Upper lobe of right lung (tissue), 1 donor: ENCODE data around the gene SGO2. TPM values are rescaled to one million over a fixed set of nuclear protein-coding genes. Genes with fewer than 3 reads are reported as not detected.

Experiments
- ATAC-seq: fragments of 200-7000 bp; cut with Tn5 transposase; one replicate; pipeline ENCODE4 v1.9.1; 2020; ENCODE audit warnings: mild to moderate bottlenecking, moderate library complexity
- DNase-seq: peaks from one replicate; pipeline ENCODE4 v3.0.0-alpha.2; 2020
- H3K27ac ChIP-seq: fragments of 200-600 bp; one replicate; pipeline ENCODE4 v1.8.0; 2022
- H3K27me3 ChIP-seq: fragments of 200-600 bp; one replicate; pipeline ENCODE4 v1.8.0; 2022; ENCODE audit warnings: mild to moderate bottlenecking
- H3K36me3 ChIP-seq: fragments of 200-600 bp; one replicate; pipeline ENCODE4 v1.8.0; 2022
- H3K4me1 ChIP-seq: fragments of 200-600 bp; one replicate; pipeline ENCODE4 v1.8.0; 2022
- H3K4me3 ChIP-seq: fragments of 200-600 bp; one replicate; pipeline ENCODE4 v1.8.0; 2022; ENCODE audit warnings: mild to moderate bottlenecking
- H3K9me3 ChIP-seq: fragments of 200-600 bp; one replicate; pipeline ENCODE4 v1.8.0; 2022
- intact Hi-C: fragments of 100-400 bp; cut with DNase I; formaldehyde crosslinking; loops from one replicate; pipeline ENCODE4 v1.11.0; 2022
- total RNA-seq: library from RNA; stranded (reverse); fragmentation: NEBNext Ultra II Directional; extraction: Animal tissue kit (Norgen Biotek cat#: 25700); gene quantifications from one replicate; pipeline ENCODE4 v1.2.1, GENCODE V29; 2021
- TF ChIP-seq, protein P1 (sequence below): fragments of 200-600 bp; IDR thresholded peaks from one replicate; pipeline ENCODE4 v1.8.0; 2022; ENCODE audit warnings: antibody characterized with exemption
- donor health status: DM: no; HTN: yes; CAD: no; lungs with severe emphysema.

SGO2 gene
- total RNA-seq, 1 donor from 2014 or later: 2.1 TPM

DNA sequence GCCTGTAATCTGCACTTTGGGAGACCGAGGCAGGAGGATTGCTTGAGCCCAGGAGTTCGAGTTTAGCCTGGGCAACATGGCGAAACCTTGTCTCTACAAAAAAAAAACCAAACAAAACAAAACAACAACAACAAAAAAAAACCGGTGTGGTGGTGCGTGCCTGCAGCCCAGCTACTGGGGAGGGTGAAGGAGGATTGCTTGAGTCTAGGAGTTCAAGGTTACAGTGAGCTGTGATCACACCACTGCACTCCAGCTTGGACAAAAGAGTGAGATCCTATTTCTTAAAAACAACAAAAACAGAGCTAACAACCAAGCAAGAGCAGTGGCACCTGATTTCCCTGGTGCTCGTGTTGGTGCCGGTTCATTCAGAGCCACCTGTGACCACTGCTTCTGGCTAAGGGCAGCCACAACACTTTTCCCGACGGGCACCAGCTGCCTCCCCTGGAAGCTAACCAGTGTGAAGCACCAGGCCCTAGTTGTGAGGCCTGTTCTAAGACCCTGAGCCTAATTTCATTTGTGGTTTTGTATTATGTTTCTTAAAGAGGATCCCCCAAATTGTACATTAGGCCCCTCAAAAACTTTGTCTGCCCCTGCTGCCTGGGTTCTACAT is 61.1 kb downstream of the SGO2 start:
- no peaks in the 10 kb centered on the region for H3K36me3 ChIP-seq
- H3K4me1 ChIP-seq: peaks cover 3% of the 10 kb centered on the region
- DNase-seq (no peak), ATAC-seq (no peak)
- no peak overlapping the region for H3K27ac ChIP-seq
- TF ChIP-seq, protein P1, sequence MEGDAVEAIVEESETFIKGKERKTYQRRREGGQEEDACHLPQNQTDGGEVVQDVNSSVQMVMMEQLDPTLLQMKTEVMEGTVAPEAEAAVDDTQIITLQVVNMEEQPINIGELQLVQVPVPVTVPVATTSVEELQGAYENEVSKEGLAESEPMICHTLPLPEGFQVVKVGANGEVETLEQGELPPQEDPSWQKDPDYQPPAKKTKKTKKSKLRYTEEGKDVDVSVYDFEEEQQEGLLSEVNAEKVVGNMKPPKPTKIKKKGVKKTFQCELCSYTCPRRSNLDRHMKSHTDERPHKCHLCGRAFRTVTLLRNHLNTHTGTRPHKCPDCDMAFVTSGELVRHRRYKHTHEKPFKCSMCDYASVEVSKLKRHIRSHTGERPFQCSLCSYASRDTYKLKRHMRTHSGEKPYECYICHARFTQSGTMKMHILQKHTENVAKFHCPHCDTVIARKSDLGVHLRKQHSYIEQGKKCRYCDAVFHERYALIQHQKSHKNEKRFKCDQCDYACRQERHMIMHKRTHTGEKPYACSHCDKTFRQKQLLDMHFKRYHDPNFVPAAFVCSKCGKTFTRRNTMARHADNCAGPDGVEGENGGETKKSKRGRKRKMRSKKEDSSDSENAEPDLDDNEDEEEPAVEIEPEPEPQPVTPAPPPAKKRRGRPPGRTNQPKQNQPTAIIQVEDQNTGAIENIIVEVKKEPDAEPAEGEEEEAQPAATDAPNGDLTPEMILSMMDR: no peak
- peak overlapping the region; percentile 61 for H3K4me3 ChIP-seq
- H3K9me3 ChIP-seq: no peaks in the 10 kb centered on the region
- H3K27me3 ChIP-seq: peaks cover 7% of the 10 kb centered on the region
- intact Hi-C loops: no loop called here

DNA sequence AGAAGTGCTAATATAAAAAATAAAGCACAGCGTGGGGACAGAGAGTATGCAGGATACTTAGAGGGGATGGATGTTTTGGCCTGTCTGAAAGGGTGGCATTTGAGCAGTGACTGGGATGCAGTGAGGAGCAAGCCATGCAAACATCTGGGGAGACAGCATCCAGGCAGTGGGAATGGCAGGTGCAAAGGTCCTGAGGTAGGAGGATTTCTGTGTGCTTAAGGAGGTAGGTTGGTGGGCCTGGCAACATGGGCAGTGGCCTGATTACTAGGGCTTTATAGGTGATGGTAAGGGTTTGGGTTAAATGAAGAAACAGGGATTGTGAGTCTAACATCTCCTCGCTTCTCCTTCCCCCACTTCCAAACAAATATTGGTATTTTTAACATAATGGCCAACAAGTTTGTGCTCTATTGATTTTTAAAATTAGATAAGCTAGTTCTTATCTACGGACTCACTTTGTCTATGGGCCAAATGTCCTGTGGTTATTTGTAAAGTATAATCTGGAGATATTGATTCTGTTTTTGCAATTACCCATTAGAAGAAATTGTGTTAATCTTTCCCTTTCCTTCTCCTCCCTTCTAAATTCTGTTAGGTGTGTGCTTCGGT is 62.2 kb downstream of the SGO2 start:
- TF ChIP-seq, protein P1: no peak
- Histone ChIP-seq H3K9me3 (no peaks in the 10 kb centered on the region), H3K36me3 (no peaks in the 10 kb centered on the region), H3K4me3 (no peak overlapping the region), H3K4me1 (peaks cover 3% of the 10 kb centered on the region), H3K27ac (no peak overlapping the region), H3K27me3 (peaks cover 7% of the 10 kb centered on the region)
- intact Hi-C loops: no loop called here
- ATAC-seq (no peak), DNase-seq (no peak)

DNA sequence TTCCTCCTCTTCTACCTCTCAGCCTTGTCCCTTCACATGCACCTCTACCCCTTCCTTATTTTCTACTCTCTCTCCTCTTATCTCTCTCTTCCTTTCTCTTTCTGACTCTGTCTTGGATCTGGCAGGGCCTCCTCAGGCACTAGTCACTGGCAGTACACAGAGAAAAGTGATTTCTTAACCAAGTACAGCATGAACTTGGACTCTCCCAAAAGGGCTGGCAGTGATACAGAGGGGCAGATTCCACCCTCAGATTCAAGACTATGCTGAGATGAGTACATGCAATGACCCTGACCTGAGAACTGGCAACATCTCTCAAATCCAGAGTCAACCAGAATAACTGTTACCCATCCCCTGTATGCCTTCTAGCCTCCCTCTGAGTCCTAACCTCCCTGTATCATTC is 64.1 kb downstream of the SGO2 start:
- ATAC-seq (peak; percentile 29), DNase-seq (no peak)
- Histone ChIP-seq H3K36me3 (no peaks in the 10 kb centered on the region), H3K9me3 (no peaks in the 10 kb centered on the region), H3K27me3 (peaks cover 7% of the 10 kb centered on the region), H3K4me3 (no peak overlapping the region), H3K27ac (no peak overlapping the region), H3K4me1 (peaks cover 3% of the 10 kb centered on the region)
- TF ChIP-seq, protein P1: no peak
- intact Hi-C loops: no loop called here

DNA sequence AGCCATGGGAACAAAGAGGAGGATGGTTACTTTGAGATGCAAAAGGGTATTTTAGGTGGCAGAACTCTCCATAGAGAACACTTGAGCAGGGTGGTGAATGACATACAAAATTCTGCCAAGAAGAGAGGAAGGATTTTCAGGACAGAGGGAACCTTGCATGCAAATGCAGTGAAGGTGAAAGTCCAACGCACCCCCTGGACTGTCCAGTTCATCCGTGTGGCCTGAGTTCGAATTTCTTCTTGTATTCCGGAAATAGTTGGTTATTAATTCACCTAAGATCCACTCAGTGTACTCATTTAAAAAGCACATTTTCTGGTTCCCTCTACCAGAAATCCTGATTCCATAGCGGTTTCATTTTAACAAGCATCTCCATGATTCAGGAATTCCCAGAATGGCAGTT is 65.3 kb downstream of the SGO2 start:
- intact Hi-C loops: no loop called here
- H3K36me3 ChIP-seq: peaks cover 3% of the 10 kb centered on the region
- H3K4me1 ChIP-seq: no peaks in the 10 kb centered on the region
- H3K27me3 ChIP-seq: no peaks in the 10 kb centered on the region
- no peaks in the 10 kb centered on the region for H3K9me3 ChIP-seq
- H3K4me3 ChIP-seq: no peak overlapping the region
- TF ChIP-seq, protein P1: no peak
- H3K27ac ChIP-seq: no peak overlapping the region
- no peak for DNase-seq
- ATAC-seq: no peak

DNA sequence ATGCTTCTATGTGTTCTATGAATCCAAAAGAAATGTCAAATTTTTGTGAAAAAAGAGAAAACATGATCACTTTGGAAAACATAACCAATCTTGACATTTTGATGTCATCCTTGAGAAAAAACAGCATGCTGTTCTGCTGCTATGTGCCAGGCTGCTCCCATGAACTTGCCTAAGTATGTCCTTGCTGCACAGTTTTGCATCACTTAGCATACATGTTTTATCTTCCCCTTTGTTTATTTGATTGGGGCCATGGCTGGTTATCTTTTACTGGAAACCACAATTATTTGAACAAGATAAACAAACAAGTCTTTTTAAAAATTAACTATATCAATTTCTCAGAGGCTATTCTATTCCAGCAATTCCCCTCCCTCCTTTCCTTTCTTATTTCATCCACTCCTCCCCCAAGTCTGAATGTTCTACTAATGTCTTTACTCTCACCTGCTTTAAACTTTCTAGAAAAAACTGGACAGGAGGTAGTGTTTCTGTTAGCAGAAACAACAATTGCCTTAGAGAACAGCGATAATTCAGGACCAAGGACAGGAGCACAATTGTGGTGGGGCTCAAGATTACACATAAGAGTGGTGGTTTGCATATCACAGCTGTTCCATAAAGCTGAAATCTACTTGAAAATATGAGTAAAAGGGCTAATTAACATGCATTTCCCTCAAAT is 66.5 kb downstream of the SGO2 start:
- no peak overlapping the region for H3K4me3 ChIP-seq
- intact Hi-C loops: no loop called here
- H3K9me3 ChIP-seq: no peaks in the 10 kb centered on the region
- DNase-seq (no peak), ATAC-seq (no peak)
- H3K27me3 ChIP-seq: no peaks in the 10 kb centered on the region
- H3K4me1 ChIP-seq: no peaks in the 10 kb centered on the region
- H3K36me3 ChIP-seq: peaks cover 3% of the 10 kb centered on the region
- no peak overlapping the region for H3K27ac ChIP-seq
- TF ChIP-seq, protein P1: no peak
